GM12872 (cell line): ENCODE results near the gene YIPF6.

Experiments
- TF ChIP-seq, protein P1 (sequence below): IDR thresholded peaks from 3 replicates; pipeline ENCODE4 v1.5.1; 2011; ENCODE audit warnings: low read depth, mild to moderate bottlenecking, low read length, moderate library complexity; ENCODE audit not compliant: insufficient read depth

The YIPF6 gene

DNA sequence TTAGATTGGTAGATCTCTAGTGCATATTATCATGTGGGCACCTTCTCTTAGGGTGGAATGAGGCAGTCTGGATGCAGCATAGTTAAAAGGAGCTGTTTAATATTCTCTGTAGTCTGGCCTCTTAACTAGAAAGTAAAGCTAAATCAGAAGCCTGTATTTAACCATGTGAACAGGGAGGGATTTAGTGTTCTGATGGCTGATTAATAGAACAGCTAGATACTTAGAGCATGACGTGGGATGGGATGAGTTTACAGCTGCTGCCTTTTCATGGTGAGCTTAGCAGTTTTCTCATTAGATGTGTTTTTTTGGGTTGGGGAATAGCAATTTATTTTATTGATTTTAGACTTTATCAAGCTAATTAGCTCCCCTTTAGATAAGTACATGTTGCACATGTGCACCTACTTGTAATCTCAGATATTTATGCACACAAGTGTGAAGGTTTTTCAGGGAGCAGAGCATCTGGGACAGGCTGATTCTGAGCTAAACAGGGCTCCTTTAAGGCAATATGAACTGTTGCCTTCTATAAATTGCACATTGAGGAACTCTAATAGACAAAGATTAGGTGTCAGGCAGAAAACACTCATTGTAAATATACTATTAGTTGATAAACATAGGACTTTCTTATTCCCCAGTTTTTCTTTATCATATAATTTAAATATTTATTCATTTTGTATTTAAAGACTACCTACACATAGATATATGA lies 34.1 kb downstream of the YIPF6 start:
- TF ChIP-seq, protein P1, sequence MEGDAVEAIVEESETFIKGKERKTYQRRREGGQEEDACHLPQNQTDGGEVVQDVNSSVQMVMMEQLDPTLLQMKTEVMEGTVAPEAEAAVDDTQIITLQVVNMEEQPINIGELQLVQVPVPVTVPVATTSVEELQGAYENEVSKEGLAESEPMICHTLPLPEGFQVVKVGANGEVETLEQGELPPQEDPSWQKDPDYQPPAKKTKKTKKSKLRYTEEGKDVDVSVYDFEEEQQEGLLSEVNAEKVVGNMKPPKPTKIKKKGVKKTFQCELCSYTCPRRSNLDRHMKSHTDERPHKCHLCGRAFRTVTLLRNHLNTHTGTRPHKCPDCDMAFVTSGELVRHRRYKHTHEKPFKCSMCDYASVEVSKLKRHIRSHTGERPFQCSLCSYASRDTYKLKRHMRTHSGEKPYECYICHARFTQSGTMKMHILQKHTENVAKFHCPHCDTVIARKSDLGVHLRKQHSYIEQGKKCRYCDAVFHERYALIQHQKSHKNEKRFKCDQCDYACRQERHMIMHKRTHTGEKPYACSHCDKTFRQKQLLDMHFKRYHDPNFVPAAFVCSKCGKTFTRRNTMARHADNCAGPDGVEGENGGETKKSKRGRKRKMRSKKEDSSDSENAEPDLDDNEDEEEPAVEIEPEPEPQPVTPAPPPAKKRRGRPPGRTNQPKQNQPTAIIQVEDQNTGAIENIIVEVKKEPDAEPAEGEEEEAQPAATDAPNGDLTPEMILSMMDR, result no peak

DNA sequence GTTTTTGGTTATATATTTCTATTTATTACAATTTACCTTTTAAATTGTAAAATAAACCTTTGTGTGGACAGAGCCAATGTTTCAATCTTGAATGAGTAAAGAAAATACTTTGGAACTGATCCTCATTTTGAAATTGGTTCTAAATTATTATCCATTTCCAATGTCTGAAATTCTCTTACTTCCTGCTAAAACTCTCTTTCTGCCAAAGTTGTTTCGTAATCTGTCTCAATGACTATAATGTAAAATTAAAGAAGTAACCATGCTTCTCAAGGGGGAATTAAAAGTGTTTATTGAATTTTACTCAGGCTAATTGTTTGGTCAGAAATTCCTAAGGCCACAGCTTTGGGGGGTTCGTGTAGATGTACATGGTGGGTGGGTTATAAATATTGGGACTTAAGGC lies 34.8 kb downstream of the YIPF6 start:
- TF ChIP-seq, protein P1, result no peak

DNA sequence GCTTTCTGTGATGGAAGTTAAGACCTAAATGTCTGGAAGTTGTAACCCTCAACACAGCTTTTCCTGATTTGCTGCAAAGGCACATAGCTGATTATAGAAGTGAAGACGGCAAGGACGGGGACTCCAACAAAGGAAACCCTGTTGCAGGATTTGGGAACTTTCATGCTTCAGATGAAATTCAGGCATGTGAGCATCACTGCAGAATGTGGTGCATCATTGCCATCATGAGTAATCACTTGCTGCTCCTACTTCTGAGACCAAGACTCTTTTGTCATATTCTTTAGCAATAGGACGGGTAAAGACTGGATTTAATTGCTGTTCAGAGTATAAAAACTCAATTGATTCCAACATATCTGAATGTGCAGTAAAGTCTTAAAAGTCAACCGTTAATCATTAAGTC lies 35.8 kb downstream of the YIPF6 start:
- TF ChIP-seq, protein P1, result no peak

DNA sequence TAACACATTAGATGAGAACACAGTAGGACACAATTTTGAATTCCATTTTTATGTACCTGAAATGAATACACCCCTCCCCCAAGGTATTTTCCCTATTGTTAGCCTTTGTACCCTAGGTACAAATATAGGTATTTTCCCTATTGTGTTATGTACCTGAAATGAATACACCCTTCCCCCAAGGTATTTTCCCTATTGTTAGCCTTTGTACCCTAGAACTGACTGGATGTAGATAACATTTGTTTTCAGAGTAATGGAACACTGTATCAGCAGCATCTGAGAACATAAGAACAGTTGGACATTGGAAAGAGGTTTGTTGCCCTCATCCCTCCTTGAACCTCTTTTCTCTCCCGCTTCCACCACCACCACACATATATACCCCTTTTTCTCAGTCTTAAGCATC lies 37.6 kb downstream of the YIPF6 start:
- TF ChIP-seq, protein P1, result no peak

DNA sequence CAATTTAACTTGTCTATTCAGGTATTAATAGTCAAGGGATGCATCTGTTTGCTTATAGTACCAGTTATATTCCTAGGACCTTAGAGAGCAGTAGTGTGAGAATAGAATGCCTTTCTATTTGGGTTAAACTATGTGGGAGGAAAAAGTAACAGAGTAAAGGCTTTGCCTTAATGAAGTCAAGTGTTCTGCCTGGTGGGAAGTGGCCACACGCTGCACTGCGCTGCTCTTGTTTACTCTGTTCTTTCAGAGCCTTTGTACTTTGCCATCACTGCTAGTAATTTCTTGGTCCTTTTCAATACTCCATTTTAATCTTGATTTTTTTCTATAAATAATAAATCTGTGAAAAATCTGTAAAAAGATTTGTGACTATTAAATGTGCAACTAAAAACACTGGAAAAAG lies 38.0 kb downstream of the YIPF6 start:
- TF ChIP-seq, protein P1, result no peak

DNA sequence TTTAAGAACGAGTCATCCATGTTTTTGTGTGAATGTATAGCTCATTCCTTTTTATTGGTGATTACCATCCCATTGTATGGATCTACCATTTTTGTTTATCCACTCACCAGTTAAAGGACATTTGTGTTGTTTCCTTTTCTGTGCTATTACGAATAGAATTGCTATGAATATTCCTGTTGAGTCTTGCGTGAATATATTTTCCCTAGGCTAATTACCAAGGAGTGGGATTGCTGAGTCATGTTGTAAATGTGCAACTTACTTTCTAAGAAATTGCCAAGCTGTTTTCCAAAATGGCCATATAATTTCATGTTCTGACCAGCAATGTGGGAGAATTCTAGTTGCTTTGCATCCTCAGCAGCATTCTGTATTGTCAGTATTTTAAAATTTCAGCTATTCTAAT lies 51.3 kb downstream of the YIPF6 start:
- TF ChIP-seq, protein P1, result no peak

DNA sequence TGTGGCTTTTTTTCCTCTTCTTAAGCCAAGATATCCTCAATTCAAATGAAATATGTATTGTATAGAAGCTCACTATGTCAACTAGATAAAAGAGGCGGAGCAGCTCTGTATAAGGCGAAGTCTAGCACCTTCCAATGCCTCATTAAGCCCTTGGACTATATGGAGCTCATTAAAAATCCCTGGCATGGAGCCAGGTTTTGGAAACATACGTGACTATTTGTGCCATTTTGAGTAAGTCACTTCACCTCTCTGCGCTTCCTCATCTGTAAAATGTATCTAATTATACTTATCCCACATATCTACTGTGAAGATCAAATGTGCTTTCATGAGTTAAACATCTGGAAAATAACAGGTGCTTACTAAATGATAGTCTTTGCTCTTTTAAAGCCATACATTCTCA lies 57.2 kb downstream of the YIPF6 start:
- TF ChIP-seq, protein P1, result no peak
